GM19372 (cell line): ENCODE measurements around the gene MRPL34.
"Not testable (repeated sequence)": the region's sequence is repeated elsewhere in the genome, so short reads cannot be mapped to it uniquely, and the experiment has no call there.

ENCODE experiments used
- ATAC-seq: cut with Tn5 transposase; IDR thresholded peaks from one replicate; pipeline ENCODE4 v1.9.1; 2021; ENCODE audit warnings: mild to moderate bottlenecking, low read depth, moderate library complexity; ENCODE audit not compliant: unreplicated experiment

Gene MRPL34

GRCh38 chr19:17305517-17306284, at the start of gene MRPL34:
TSS of gene MRPL34 (plus strand) at chr19:17305872. CDS start at chr19:17305893, 21 bp downstream.
- peak; percentile 51 for ATAC-seq

- no peak for ATAC-seq
Observed at GRCh38 chr19:17256130-17256529, 49.5 kb upstream of the MRPL34 start.

- no peak for ATAC-seq
Observed at GRCh38 chr19:17259118-17259780, 46.4 kb upstream of the MRPL34 start.

DNA sequence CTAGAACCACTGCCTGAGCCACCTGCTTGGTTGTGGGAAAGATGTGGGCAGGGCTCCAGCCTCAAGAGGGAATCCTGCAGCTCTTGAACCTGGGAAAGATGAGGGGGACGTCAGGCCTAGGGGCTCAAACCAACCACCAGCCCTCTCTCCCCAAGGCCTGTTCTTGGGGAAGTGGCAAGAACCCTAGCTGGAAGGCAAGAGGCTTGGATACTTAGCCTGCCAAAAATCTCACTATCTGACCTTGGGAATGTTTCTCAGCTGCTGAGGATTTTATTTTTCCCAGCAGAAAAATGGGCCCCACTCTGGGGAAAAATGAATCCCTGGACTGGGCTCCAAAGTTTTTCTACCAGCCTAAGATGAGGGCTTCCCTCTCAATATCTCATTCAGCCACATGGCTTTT, 45.7 kb upstream of the MRPL34 start:
- no peak for ATAC-seq

DNA sequence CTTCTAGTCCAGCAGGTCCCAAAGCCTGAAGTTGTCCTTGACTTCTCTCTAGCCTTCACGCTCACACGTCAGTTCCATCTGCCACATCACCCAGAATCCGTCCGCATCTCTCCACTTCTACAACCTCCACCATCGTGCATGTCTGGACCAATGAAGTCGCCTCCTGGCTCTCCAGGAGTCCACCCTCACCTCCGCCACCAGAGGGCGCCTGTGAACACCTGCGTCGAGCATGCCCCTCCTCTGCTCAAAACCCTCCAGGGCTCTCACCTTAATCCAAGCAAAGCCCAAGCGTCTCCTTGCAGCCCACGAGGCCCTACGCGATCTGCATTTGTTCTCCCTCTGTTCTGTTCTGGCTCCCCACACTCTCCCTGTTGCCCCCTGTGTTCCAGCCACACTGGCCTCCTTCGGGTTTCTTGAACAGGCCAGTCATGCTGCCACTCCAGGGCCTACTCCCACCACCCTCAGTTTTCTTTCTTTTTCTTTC, 44.8 kb upstream of the MRPL34 start:
- no peak for ATAC-seq

GRCh38 chr19:17262557-17262956, 43.1 kb upstream of the MRPL34 start:
- no peak for ATAC-seq

DNA sequence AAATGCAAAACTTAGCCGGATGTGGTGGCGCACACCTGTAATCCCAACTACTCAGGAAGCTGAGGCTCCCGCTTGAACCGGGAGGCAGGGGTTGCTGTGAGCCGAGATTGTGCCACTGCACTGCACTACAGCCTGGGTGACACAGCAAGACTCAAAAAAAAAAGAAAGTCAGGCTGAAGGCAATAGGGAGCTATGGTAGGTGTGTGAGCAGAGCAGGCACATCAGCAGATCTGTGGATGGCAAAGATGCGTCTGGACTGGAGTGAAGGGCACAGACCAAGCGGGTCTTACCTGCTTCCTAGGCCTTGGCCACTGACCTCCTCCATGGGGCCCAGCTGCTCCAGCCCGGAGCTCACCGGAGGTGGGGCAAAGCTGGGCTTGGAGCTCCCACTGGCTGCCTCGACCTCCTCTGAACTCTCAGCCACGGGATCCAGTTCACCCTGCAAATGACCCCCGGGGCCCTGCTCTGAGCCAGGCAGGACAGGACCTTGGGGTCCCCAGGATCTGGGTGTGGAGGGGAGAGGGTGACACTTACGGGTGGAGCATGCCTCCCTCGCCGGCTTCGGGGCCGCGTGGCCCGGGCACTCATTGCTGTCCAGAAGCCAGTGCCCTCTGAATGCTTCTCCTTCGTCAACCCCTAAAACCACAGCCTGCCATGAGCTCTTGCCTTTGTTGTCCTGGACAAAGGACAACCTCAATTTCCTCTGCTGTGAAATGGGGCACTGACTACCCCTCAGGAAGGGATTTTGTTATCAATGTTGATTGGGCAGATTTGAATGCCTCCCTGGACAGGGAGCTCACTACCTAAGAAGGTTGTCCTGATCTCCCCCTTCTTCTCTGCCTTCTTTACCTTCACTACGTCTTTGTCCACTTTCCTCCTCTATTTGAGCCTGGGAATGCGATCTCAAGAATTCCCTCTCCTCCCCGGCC, 41.7 kb upstream of the MRPL34 start:
- ATAC-seq, result no peak

DNA sequence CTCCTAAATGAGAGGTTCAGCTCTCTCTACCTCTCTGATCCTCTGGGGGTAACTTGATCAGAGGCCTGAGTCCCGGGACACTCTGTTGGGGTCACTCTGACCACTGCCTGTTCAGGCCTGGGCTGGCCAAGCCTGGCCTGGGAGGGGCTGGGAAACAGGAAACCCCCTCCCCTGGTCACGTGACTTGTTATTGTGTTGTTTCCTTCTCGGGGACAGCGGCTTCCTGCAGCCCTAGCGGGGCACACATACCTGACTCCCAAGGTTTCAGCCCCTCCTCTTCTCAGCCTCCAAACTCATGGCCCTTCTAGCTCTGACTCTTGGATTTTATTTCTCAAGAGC, 41.1 kb upstream of the MRPL34 start, which contains the start of gene USHBP1:
TSS of gene USHBP1 (minus strand) at position 105 of the 339 bp plus-strand sequence. CDS start 446 bp downstream, outside the sequence.
- no peak for ATAC-seq

- no peak for ATAC-seq
Observed at GRCh38 chr19:17266026-17266425, 39.6 kb upstream of the MRPL34 start.

GRCh38 chr19:17266589-17266974, 39.1 kb upstream of the MRPL34 start:
- ATAC-seq, result peak; percentile 6

- ATAC-seq, result peak; percentile 89
Observed at GRCh38 chr19:17266975-17267788, 38.5 kb upstream of the MRPL34 start, which contains the start of gene BABAM1. TSS of gene BABAM1 (plus strand) at chr19:17267443. CDS start at chr19:17268807, 1,364 bp downstream.

- ATAC-seq, result no peak
Observed at GRCh38 chr19:17268754-17269153, 36.9 kb upstream of the MRPL34 start.

GRCh38 chr19:17274892-17275291, 30.8 kb upstream of the MRPL34 start:
- ATAC-seq, result not testable (repeated sequence)

DNA sequence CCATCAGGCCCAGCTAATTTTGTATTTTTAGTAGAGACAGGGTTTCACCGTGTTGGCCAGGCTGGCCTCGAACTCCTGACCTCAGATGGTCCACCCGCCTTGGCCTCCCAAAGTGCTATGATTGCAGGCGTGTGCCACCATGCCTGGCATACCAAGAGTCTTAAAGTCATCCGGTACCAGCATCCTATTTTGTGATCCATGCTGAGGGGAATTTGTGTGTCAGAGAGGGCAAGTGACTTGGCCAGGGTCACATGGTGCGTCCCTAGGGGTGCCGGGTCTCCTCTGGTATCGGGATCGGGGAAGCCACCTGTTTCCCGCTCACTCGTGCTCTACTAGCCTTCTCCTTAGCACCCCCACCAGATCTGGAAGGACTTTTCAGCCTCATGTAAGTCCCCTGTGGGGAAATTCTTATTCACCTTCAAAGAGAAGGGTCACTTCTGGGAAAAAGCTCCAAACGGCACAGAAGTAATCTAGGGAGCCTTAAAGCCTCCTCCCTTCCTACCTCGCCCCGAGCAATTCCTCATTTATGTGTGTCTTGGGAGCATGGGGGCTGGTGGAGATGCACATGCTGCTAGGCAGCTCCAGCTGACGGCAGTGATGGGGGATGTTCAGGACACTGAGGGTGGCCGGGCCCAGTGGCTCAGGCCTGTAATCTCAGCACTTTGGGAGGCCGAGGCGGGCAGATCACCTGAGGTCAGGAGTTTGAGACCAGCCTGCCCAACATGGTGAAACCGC, 30.1 kb upstream of the MRPL34 start:
- no peak for ATAC-seq

DNA sequence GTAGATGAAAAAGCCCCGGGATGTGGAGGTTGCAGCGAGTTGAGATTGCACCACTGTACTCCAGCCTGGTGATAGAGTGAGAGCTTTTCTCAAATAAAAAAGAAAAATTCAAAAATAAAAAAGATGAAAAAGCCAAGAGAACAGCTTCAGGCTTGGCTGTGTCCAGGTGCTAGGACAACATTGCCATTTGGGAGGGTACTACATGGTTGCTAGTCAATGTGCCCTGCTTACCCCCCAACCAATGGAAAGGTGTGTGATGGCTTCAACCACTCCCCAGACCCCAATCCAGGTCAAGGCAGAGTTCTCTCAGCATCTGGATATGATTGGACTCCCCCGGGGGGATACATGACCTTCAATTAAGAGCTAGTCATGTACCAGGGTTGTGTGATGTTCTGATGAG, 26.2 kb upstream of the MRPL34 start:
- ATAC-seq, result no peak

GRCh38 chr19:17281391-17282304, 24.0 kb upstream of the MRPL34 start, which contains the start of gene ANKLE1:
TSS of gene ANKLE1 (plus strand) at chr19:17281901. CDS start at chr19:17281921, 20 bp downstream.
- peak; percentile 51 for ATAC-seq

DNA sequence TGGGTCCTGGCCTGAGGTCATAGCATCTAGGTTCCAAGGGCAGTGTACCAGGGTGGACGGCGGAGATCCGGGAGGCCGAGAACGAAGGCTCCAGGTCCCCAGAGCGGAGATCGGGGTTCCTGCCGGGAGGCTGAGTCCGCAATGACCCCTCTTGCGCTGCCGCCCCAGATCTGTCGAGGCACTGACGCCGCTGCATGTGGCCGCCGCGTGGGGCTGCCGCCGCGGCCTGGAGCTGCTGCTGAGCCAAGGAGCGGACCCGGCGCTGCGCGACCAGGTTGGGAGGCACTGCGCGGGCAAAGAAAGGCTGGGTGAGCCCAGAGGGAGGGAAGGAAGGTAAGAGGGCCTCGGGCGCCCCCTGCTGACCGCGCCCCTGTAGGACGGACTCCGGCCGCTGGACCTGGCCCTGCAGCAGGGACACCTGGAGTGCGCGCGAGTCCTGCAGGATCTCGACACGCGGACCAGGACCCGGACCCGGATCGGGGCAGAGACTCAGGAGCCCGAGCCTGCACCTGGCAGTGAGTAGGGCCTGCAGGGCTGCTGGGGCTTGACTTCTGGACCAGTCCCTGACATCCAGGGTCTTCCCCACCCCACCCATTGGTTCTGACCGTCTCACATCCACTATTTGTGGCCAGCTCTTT, 23.1 kb upstream of the MRPL34 start:
- peak; percentile 48 for ATAC-seq
